Muscle layer of colon (tissue), 2 donors: ENCODE data around the gene RASGRP2.
"Not testable (repeated sequence)": the region's sequence is repeated elsewhere in the genome, so short reads cannot be mapped to it uniquely, and the experiment has no call there.

Experiments
- H3K27ac ChIP-seq: one replicate; pipeline ENCODE4 v1.7.0; 2013; ENCODE audit warnings: low read depth, mild to moderate bottlenecking, low read length, moderate library complexity
- H3K27me3 ChIP-seq, 2 donors: one replicate each; pipeline ENCODE4 v1.7.0; 2013; ENCODE audit warnings: low read length in 2 of 2, mild to moderate bottlenecking in 2 of 2; ENCODE audit not compliant: insufficient read depth in 2 of 2, control insufficient read depth in 1 of 2
- H3K36me3 ChIP-seq: one replicate; pipeline ENCODE4 v1.7.0; 2013; ENCODE audit warnings: mild to moderate bottlenecking, low read length; ENCODE audit not compliant: insufficient read depth
- H3K4me1 ChIP-seq: one replicate; pipeline ENCODE4 v1.7.0; 2013; ENCODE audit warnings: mild to moderate bottlenecking, low read length; ENCODE audit not compliant: insufficient read depth
- H3K4me3 ChIP-seq, 2 donors: one replicate each; pipeline ENCODE4 v1.7.0; 2013; ENCODE audit warnings: low read length in 2 of 2, low read depth in 1 of 2, mild to moderate bottlenecking in 1 of 2, moderate library complexity in 1 of 2
- H3K9ac ChIP-seq: one replicate; pipeline ENCODE4 v1.7.0; 2013; ENCODE audit warnings: low read length
- H3K9me3 ChIP-seq: one replicate; pipeline ENCODE4 v1.7.0; 2013; ENCODE audit warnings: mild to moderate bottlenecking, low read length
- donor health status: abdominal sarcoma.
- donor health status: Adenocarcinoma of cecum.

The RASGRP2 gene

DNA sequence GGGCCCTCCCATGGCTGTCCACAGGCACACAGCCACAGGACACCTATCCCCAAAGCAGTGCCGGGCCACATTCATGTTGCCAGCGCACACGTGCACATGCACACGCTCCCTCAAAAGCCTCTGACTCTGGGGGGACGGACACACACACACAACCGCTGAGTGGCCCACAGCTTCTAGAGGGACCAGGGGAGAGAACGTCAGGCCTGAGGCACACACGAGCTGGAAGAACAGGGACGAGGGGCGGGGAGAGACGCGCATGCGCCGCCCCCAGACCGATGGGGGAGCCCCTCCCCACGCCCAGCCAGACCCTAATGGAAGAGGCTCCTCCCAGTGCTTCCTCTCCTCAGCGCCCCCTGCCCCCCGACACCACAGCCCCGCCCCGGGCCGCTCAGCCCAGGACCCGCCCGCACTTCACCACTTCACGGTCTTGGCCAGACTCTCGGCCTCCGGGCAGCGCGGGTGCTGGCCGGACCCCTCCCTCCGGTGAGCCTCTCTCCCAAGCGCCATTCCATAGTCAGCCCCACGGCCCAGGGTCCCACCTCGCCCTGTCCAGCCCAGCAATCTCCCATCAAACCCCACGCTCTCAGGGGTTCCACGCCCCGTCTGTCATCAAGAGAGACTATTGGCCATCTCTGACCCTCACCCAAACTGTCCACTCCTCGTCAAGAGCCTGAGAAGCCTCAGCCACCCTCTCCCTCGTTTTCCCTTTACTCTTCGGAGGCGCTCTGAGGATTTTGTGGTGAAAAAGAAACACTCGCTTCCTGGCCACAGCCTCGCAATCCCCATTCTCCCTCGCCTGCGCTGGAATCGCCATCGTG, 32.6 kb downstream of the RASGRP2 start:
- Histone ChIP-seq H3K27ac (no peak overlapping the region), H3K9me3 (no peaks in the 10 kb centered on the region), H3K36me3 (no peaks in the 10 kb centered on the region), H3K9ac (no peak overlapping the region), H3K4me3 (no peak overlapping the region), H3K27me3 (peaks cover 50 to 81% of the 10 kb centered on the region in 2 donors), H3K4me1 (no peaks in the 10 kb centered on the region)

GRCh38 chr11:64710418-64711137, 33.4 kb downstream of the RASGRP2 start:
- Histone ChIP-seq H3K9ac (no peak overlapping the region), H3K27ac (no peak overlapping the region), H3K9me3 (no peaks in the 10 kb centered on the region), H3K36me3 (no peaks in the 10 kb centered on the region), H3K4me3 (no peak overlapping the region), H3K4me1 (no peaks in the 10 kb centered on the region), H3K27me3 (peaks cover 50 to 73% of the 10 kb centered on the region in 2 donors)

DNA sequence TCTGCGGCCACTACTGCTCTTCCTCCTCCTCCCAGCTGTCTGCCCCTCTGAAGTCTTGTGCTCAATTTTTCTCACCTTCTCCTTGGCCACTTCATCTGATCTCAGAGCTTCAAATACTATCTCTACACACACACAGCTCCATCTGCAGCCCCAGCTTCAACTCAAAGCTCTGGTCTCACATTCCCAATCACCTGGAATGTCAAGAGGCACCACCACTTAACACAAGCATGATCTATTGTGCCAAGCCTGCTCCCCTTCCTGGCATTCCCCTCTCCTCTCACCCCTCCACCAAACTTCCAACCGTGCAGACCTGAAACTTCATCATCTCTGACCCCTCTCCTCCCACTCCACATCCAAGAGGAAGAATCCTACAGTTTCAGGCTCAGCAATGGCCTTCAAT, 38.4 kb downstream of the RASGRP2 start:
- H3K9ac ChIP-seq = no peak overlapping the region
- no peaks in the 10 kb centered on the region for H3K9me3 ChIP-seq
- H3K27ac ChIP-seq = no peak overlapping the region
- H3K27me3 ChIP-seq = peaks cover 13 to 30% of the 10 kb centered on the region in 2 donors
- H3K36me3 ChIP-seq = no peaks in the 10 kb centered on the region
- H3K4me3 ChIP-seq = no peak overlapping the region
- H3K4me1 ChIP-seq = no peaks in the 10 kb centered on the region

DNA sequence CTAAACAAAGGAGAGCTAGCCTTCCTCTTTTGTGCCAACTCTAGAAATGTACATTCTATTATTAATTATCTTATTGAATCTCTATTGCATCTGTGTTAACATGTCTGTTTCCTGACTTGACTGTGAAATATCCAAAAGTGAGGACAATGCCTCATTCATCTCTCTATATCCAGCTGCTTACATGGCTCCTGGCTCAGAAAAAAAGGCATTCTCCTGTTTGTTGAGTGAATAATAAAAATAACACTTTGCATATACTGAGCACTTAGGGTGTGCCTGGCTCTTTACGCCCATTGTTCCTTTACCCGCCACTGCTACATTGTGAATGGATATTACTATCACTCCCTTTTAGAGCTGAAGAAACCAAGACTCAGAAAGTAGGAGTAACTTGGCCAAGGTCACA, 40.9 kb downstream of the RASGRP2 start:
- Histone ChIP-seq H3K9ac (no peak overlapping the region), H3K27ac (no peak overlapping the region), H3K27me3 (peaks cover under 1 to 16% of the 10 kb centered on the region in 2 donors), H3K36me3 (no peaks in the 10 kb centered on the region), H3K4me3 (no peak overlapping the region), H3K9me3 (no peaks in the 10 kb centered on the region), H3K4me1 (no peaks in the 10 kb centered on the region)

DNA sequence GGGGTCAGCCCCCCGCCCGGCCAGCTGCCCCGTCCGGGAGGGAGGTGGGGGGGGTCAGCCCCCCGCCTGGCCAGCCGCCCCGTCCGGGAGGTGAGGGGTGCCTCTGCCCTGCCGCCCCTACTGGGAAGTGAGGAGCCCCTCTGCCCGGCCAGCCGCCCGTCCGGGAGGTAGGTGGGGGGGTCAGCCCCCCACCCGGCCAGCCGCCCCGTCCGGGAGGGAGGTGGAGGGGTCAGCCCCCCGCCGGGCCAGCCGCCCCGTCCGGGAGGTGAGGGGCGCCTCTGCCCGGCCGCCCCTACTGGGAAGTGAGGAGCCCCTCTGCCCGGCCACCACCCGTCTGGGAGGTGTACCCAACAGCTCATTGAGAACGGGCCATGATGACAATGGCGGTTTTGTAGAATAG, 42.0 kb downstream of the RASGRP2 start:
- not testable (repeated sequence) for H3K36me3 ChIP-seq, H3K4me1 ChIP-seq

GRCh38 chr11:64698427-64698826, 45.5 kb downstream of the RASGRP2 start:
- Histone ChIP-seq H3K36me3 (no peaks in the 10 kb centered on the region), H3K4me3 (no peak overlapping the region), H3K9ac (no peak overlapping the region), H3K4me1 (no peaks in the 10 kb centered on the region), H3K9me3 (no peaks in the 10 kb centered on the region), H3K27ac (no peak overlapping the region), H3K27me3 (peaks cover 0 to 4% of the 10 kb centered on the region in 2 donors)

More for the DNA sequence above, 42.0 kb downstream of the RASGRP2 start:
- H3K9me3 ChIP-seq, H3K9ac ChIP-seq, H3K27me3 ChIP-seq, H3K4me3 ChIP-seq, H3K27ac ChIP-seq: not testable (repeated sequence)

DNA sequence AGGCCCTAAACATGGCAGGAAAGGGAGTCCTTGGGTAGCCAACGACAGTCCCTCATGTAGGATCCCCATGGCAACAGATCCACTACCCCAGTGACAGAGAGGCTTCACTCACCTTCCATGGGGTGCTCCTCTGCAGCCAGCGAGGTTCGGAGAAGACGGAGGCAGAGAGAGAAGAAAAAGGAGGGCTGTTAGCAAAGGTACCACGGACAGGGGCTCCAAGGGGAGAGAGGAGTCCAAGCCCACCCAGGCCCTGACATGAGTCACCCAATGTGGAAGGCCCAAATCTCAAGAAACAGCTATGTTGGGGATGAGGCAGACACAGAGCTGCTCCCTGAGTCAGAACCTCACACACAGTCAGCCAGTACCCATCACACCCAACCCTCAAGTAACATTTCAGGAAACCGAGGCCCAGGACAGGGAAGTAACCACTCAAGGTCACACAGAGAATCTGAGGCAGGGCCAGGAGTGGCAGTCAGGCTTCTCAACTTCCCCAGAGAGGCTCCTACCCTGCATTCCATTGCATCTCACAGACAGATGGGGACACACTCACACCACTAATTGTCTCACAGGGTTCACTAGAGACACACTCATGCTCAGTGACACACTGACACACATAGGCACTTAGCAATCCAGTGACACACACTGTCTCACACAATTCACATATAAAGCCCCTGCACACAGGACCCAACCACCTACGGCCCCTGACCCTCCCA, 46.1 kb downstream of the RASGRP2 start:
- Histone ChIP-seq H3K4me1 (no peaks in the 10 kb centered on the region), H3K36me3 (no peaks in the 10 kb centered on the region), H3K4me3 (no peak overlapping the region), H3K9ac (no peak overlapping the region), H3K9me3 (no peaks in the 10 kb centered on the region), H3K27me3 (peaks cover 0 to 4% of the 10 kb centered on the region in 2 donors), H3K27ac (no peak overlapping the region)

GRCh38 chr11:64696045-64696444, 47.9 kb downstream of the RASGRP2 start:
- Histone ChIP-seq H3K36me3 (no peaks in the 10 kb centered on the region), H3K4me3 (no peak overlapping the region), H3K9ac (no peak overlapping the region), H3K27ac (no peak overlapping the region), H3K9me3 (no peaks in the 10 kb centered on the region), H3K4me1 (no peaks in the 10 kb centered on the region), H3K27me3 (peaks cover 0 to 4% of the 10 kb centered on the region in 2 donors)

GRCh38 chr11:64695548-64695947, 48.4 kb downstream of the RASGRP2 start:
- H3K4me3 ChIP-seq = no peak overlapping the region
- no peaks in the 10 kb centered on the region for H3K36me3 ChIP-seq
- H3K27me3 ChIP-seq = peaks cover 0 to 4% of the 10 kb centered on the region in 2 donors
- H3K4me1 ChIP-seq = no peaks in the 10 kb centered on the region
- H3K27ac ChIP-seq = no peak overlapping the region
- no peak overlapping the region for H3K9ac ChIP-seq
- H3K9me3 ChIP-seq = no peaks in the 10 kb centered on the region

GRCh38 chr11:64694821-64695365, 49.0 kb downstream of the RASGRP2 start:
- H3K4me1 ChIP-seq = no peaks in the 10 kb centered on the region
- peaks cover 0 to 4% of the 10 kb centered on the region in 2 donors for H3K27me3 ChIP-seq
- no peaks in the 10 kb centered on the region for H3K9me3 ChIP-seq
- no peak overlapping the region for H3K9ac ChIP-seq
- H3K36me3 ChIP-seq = no peaks in the 10 kb centered on the region
- no peak overlapping the region for H3K27ac ChIP-seq
- H3K4me3 ChIP-seq = no peak overlapping the region
